ENCODE data around the gene ATP6V0A4. TPM values are rescaled to one million over a fixed set of nuclear protein-coding genes. Genes with fewer than 3 reads are reported as not detected.

ATP6V0A4 gene
- total RNA-seq, 2 donors from 2014 or later, result not detected

DNA sequence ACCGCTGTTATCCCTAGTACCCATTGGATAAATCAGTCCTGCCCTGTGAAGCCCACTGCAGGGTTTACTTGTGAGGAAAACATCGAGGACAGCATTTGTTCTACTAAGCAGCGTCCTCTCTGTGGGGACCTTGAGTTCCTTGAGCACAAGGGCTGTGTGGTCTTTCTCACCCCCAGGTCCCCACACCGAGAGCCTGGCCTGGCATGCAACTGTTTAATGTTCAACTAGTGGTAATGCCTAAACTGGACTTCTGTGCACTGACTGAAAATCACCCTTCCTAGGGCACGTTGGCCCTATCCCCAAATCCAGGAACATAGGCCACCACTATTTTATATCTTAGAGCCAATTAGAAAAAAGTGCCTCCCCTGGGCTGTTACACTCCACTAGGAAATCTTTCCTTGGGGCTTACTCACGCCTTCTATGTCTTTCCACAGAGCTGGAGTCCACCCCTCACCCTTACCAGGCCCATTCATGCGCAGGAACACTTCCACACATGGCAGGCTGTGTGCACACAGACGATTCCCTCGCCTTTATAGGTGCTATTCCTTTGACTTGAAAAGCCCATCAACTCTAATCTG is 1.9 kb downstream of the ATP6V0A4 start:
- H3K27ac Mint-ChIP-seq, result no peak overlapping the region
- H3K36me3 Mint-ChIP-seq (ENCODE audit: low read depth), result no peaks in the 10 kb centered on the region
- DNase-seq, result no peak
- H3K4me3 Mint-ChIP-seq, result no peak overlapping the region
- peaks cover 3% of the 10 kb centered on the region for H3K4me1 Mint-ChIP-seq
- H3K9me3 ChIP-seq (ENCODE audit: control insufficient read depth, low read length, poor library complexity, severe bottlenecking), result no peaks in the 10 kb centered on the region
- peaks cover 17% of the 10 kb centered on the region for H3K27me3 Mint-ChIP-seq
- ATAC-seq, result no peak

DNA sequence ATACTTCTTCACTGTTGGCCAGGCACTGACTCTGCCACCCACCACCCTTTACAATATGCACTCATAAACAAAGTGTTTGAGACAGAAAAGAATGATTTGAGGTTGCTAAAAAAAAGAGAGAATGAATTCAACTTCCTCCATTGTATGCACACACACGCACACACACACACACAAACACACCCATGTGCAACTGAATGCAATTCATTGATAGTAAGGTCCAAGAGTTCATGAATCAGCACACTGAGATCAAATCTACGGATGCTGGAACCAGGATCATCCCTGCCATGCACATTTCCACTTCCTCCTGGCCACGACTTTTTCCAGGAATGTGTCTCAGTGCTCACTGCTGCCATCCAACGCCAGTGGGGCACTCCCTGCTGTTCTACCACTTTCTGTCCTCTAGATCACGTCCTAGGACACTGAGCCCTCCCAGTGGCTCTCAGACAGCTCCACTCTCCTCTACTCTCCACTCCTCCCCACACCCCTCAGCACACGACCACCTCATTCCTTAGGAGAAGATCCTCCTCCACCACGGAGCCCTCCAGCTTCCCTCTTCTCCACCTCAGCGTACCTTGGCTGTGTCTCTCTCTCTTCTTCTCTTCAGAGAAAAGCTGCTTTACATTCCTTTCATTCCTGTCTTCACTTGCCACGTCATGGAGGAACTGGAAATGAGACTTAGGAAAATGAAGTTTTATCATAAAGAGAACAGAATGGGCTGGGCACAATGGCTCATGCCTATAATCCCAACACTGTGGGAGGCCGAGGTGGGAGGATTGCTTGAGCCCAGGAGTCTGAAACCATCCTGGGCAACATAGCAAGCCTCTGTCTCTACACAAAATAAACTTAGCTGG is 12.2 kb downstream of the ATP6V0A4 start:
- no peaks in the 10 kb centered on the region for H3K4me1 Mint-ChIP-seq
- H3K36me3 Mint-ChIP-seq (ENCODE audit: low read depth), result no peaks in the 10 kb centered on the region
- no peak overlapping the region for H3K27ac Mint-ChIP-seq

DNA sequence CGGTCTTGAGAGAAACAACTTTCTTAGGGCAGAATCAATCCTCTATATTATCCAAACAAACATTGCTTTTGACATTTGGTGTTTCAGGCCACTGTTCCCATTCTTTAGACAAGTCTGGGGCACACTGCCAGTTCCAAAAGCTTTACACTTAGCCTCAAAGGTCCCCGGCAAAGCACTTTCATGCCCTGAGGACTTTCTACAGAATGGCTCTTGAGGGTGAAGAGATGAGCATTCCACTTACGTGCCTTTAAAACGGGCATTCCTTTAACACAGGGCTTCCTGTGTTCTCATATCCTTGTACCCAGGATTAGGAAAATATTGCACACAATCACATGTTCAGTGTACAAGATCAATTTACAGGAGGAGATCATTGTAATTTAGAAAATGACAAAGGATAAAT is 13.3 kb downstream of the ATP6V0A4 start:
- Mint-ChIP-seq H3K36me3 (ENCODE audit: low read depth) (no peaks in the 10 kb centered on the region), H3K27ac (no peak overlapping the region), H3K27me3 (peaks cover 7% of the 10 kb centered on the region), H3K4me3 (no peak overlapping the region), H3K4me1 (no peaks in the 10 kb centered on the region)
- H3K9me3 ChIP-seq (ENCODE audit: control insufficient read depth, low read length, poor library complexity, severe bottlenecking), result no peaks in the 10 kb centered on the region
- DNase-seq (no peak), ATAC-seq (no peak)

More for the DNA sequence above, 12.2 kb downstream of the ATP6V0A4 start:
- H3K9me3 ChIP-seq (ENCODE audit: control insufficient read depth, low read length, poor library complexity, severe bottlenecking), result no peaks in the 10 kb centered on the region
- no peak for ATAC-seq
- DNase-seq, result no peak
- Mint-ChIP-seq H3K4me3 (no peak overlapping the region), H3K27me3 (peaks cover 7% of the 10 kb centered on the region)

DNA sequence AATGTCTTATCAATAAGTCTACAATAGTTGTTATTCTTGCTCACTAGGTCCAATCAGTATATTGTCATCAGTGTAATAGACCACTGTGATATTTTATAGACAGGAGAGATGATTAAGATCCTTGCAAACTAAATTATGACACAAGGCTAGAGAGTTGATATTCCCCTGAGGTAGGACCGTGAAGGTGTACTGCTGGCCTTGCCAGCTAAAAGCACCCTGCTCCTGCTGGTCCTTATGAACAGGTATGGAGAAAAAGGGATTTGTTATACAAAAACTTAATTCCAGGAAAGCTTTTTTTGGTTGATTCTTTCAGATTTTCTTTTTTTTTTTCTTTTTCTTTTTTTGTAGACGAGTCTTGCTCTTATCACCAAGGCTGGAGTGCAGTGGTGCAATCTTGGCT is 17.0 kb downstream of the ATP6V0A4 start:
- Mint-ChIP-seq H3K27me3 (peaks cover 5% of the 10 kb centered on the region), H3K4me1 (no peaks in the 10 kb centered on the region), H3K36me3 (ENCODE audit: low read depth) (no peaks in the 10 kb centered on the region), H3K4me3 (no peak overlapping the region), H3K27ac (no peak overlapping the region)
- ATAC-seq (no peak), DNase-seq (no peak)
- H3K9me3 ChIP-seq (ENCODE audit: control insufficient read depth, low read length, poor library complexity, severe bottlenecking), result no peaks in the 10 kb centered on the region

DNA sequence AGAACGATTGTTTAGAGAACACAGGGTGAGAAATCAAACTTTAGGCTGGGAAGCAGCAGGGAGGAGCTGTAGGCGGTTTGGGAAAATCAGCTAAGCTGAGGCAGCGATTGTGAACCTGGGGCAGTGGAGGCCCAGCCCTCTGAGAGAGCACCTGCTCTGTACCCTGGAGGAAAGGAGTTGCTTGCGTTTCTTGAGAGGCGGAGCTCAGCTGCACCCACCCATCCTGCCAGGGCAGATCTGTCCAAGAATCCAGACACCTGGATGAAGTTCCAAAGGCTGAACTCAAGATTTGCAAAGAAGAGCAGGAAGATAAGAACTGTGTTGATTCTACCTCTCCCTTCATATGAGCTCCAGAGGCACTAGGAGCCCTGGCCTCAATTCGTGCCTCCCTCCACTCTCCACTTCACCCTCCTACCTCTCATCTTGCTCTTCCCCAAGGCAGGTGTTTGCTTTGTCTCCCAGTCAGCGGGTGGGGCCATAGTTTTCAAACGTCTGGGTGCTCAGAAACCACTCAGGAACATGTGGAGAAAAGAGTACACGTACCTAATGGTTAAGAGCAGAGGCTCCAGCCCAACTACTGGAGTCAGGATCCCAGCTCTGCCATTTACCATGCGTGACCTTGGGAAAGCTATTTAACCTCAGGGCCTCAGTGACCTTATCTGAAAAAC is 21.7 kb downstream of the ATP6V0A4 start:
- ATAC-seq (no peak), DNase-seq (no peak)
- Mint-ChIP-seq H3K36me3 (ENCODE audit: low read depth) (no peaks in the 10 kb centered on the region), H3K4me3 (no peak overlapping the region), H3K4me1 (no peaks in the 10 kb centered on the region), H3K27me3 (peaks cover 9% of the 10 kb centered on the region), H3K27ac (no peak overlapping the region)
- H3K9me3 ChIP-seq (ENCODE audit: control insufficient read depth, low read length, poor library complexity, severe bottlenecking), result no peaks in the 10 kb centered on the region

DNA sequence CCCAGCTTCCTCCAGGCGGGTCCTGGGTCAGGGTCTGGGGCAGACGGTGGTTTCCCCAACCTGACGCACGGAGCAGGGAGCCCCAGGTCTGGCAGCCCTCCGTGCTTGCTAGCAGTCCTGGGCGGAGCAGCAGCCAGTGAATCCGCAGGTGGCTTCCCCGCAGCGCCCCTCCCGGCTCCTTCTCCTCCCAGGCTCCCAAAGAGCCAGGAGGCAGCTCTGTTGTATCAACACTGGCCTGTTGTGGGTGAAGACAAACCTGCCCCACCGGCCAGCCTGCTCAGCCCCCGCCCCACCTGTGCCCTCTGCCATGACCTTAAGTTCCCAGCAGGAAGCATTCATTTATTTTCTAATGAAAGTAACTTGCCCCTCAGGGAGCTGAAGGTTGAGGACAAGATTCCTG is 24.2 kb downstream of the ATP6V0A4 start:
- DNase-seq (no peak), ATAC-seq (no peak)
- Mint-ChIP-seq H3K4me1 (peaks cover 7% of the 10 kb centered on the region), H3K36me3 (ENCODE audit: low read depth) (no peaks in the 10 kb centered on the region), H3K27ac (peak overlapping the region; percentile 47), H3K27me3 (peaks cover 14% of the 10 kb centered on the region), H3K4me3 (no peak overlapping the region)
- H3K9me3 ChIP-seq (ENCODE audit: control insufficient read depth, low read length, poor library complexity, severe bottlenecking), result no peaks in the 10 kb centered on the region

DNA sequence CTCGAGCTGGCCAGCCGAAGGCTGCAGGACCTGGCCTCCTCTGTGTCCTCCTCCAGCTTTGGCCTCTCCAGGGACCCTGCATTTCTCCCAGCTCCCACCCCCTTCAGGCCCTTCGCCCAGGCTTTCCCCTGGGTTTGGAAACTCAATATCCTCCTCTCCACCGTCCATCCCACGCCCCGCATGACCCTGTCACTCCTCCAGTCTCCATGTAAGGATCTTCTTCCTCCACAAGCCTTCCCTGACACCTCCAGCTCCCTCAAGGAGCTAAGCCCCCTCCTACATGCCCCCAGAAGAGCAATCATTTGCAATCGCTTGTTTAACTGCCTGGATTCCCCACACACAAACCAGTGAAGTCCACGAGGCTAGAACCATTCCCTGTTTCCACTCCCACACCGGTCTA is 24.8 kb downstream of the ATP6V0A4 start:
- H3K27me3 Mint-ChIP-seq, result peaks cover 14% of the 10 kb centered on the region
- H3K36me3 Mint-ChIP-seq (ENCODE audit: low read depth), result no peaks in the 10 kb centered on the region
- H3K4me1 Mint-ChIP-seq, result peaks cover 7% of the 10 kb centered on the region
- ATAC-seq (no peak), DNase-seq (no peak)
- no peaks in the 10 kb centered on the region for H3K9me3 ChIP-seq (ENCODE audit: control insufficient read depth, low read length, poor library complexity, severe bottlenecking)
- H3K27ac Mint-ChIP-seq, result peak overlapping the region; percentile 47
- H3K4me3 Mint-ChIP-seq, result no peak overlapping the region

DNA sequence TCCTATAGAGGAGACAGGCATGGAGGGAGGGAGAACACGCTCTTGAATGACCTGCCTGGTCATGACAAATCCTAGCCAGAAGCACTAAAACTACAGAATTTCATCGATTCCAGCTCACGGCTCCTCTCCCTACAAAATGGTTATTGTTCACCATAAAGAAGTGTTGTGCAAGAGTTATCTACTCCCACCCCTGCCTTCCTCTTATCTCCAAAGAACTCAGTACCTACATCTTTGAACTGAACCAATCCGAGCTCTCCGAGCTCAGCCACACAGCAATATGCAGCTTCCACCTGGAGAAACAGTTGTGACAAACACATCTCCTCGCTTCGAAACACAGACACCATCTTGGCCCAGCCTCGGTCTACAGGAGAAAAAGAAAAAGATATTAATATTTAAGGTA is 27.1 kb downstream of the ATP6V0A4 start:
- no peak for ATAC-seq
- Mint-ChIP-seq H3K4me1 (peaks cover 9% of the 10 kb centered on the region), H3K4me3 (no peak overlapping the region), H3K27ac (no peak overlapping the region), H3K36me3 (ENCODE audit: low read depth) (no peaks in the 10 kb centered on the region), H3K27me3 (peaks cover 14% of the 10 kb centered on the region)
- DNase-seq, result no peak
- H3K9me3 ChIP-seq (ENCODE audit: control insufficient read depth, low read length, poor library complexity, severe bottlenecking), result no peaks in the 10 kb centered on the region

DNA sequence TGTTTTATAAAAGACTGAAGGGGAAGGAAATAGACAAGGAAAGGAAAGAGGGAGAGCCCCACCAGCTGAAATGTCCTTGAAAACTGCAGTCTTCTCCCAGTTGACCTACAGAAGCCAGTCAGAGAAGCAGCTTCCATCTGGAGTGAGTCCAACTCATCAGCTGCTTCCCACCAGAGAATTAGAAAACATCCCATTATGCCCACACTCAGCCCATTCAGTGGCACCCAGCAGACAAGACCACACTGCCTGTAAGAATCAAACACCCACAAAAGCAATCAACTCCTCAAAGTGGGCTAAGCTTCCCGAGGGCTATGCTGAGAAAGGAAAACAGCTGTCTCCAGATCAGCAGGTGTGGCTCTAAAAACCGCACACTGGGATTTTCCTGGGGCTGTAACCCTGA is 29.8 kb downstream of the ATP6V0A4 start:
- Mint-ChIP-seq H3K4me3 (no peak overlapping the region), H3K27ac (no peak overlapping the region)

DNA sequence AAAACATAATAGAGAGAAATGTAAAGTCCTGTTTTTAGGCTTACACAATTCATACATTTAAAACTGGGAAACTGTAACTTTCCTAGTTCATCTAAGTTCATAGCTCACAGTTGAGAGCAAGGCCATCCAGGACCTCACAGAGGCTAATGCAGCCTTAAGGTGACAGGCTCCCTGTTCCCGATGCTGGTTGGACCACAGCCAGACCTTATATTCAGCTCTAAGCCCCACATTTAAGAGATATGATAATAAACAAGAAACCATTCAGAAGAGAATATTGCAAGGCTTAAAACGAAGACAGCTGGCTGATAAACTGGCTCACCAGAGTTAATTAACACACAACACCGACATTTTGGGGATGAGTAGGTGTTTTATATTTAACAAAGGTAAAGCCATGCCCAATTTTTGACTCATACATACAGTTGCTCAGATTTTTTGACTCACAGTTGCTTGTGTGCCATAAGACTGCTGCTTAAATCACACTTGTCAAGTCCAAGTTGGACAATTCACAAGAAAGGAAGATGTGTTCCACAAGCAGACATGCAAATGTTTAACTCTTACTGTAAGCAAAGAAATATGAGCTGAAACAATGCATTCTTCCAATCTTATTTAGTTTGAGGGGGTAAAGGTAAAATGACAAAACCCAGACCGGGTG is 41.3 kb downstream of the ATP6V0A4 start:
- H3K27ac Mint-ChIP-seq, result peak overlapping the region; percentile 82

More for the DNA sequence above, 29.8 kb downstream of the ATP6V0A4 start:
- Mint-ChIP-seq H3K27me3 (peaks cover 10% of the 10 kb centered on the region), H3K4me1 (peaks cover 9% of the 10 kb centered on the region), H3K36me3 (ENCODE audit: low read depth) (no peaks in the 10 kb centered on the region)
- ATAC-seq (no peak), DNase-seq (no peak)
- no peaks in the 10 kb centered on the region for H3K9me3 ChIP-seq (ENCODE audit: control insufficient read depth, low read length, poor library complexity, severe bottlenecking)

DNA sequence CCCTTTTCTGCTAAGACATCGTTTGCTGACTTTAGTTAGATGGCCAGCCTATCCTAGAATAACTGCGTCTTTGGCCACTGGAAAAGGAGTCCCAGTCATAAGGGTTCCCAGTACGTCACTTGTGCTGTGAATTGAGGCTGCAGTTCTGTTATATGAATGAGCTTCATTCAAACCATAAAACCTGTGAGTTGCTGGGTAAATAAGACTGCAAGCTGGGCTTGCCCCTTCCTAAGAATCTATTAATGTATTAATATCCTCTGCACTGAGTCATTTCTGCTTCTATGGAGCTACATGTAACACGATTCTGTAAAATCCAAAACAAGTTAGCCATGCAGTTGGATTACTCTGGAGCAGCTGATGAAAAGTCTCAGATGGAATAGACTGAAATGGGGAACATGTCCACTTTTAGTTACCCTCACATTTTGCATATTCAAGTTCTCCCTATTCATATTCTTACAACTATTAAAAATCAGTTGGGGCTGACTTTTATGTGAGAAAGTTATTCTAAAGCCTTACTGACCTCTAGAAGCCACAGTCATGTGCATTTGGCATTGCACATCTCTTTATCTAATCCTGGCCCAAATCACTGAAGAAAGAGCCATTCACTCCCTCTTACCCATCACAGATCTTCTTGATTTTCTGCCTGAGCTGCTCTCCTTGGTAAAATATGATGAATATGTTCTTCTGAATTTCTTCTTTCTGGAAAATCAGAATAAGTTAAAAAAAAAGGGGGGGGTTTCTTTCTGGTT is 42.0 kb downstream of the ATP6V0A4 start:
- Mint-ChIP-seq H3K36me3 (ENCODE audit: low read depth) (no peaks in the 10 kb centered on the region), H3K4me1 (peaks cover 19% of the 10 kb centered on the region), H3K27ac (peak overlapping the region; percentile 82), H3K4me3 (no peak overlapping the region), H3K27me3 (no peaks in the 10 kb centered on the region)
- DNase-seq, result no peak
- ATAC-seq, result no peak
- no peaks in the 10 kb centered on the region for H3K9me3 ChIP-seq (ENCODE audit: control insufficient read depth, low read length, poor library complexity, severe bottlenecking)

More for the DNA sequence above, 41.3 kb downstream of the ATP6V0A4 start:
- DNase-seq, result no peak
- no peak overlapping the region for H3K4me3 Mint-ChIP-seq
- H3K4me1 Mint-ChIP-seq, result peaks cover 18% of the 10 kb centered on the region
- ATAC-seq, result no peak
- H3K9me3 ChIP-seq (ENCODE audit: control insufficient read depth, low read length, poor library complexity, severe bottlenecking), result no peaks in the 10 kb centered on the region
- H3K36me3 Mint-ChIP-seq (ENCODE audit: low read depth), result no peaks in the 10 kb centered on the region
- no peaks in the 10 kb centered on the region for H3K27me3 Mint-ChIP-seq

DNA sequence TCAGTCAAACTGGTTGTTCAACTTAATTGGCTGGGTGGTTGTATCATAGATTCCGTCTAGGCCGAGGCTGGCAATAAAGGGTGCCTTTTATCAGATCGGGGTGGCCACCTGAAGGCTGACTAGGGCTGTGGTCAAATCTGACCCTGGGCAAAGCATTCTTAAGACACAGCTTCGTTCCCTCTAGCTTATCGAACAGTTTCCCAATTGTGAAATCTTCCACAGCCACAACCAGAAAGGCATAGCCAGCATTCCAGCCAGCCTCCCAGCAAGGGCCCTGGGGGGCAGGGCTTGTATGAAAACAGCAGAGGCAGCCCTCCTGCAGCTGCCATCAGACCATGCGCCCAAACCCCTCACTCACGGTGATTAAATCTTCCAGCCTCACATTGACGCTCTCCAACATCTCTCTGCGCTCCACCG is 42.7 kb downstream of the ATP6V0A4 start:
- no peaks in the 10 kb centered on the region for H3K9me3 ChIP-seq (ENCODE audit: control insufficient read depth, low read length, poor library complexity, severe bottlenecking)
- no peaks in the 10 kb centered on the region for H3K27me3 Mint-ChIP-seq
- H3K36me3 Mint-ChIP-seq (ENCODE audit: low read depth), result no peaks in the 10 kb centered on the region
- peaks cover 25% of the 10 kb centered on the region for H3K4me1 Mint-ChIP-seq
- ATAC-seq (no peak), DNase-seq (no peak)
- H3K4me3 Mint-ChIP-seq, result no peak overlapping the region
- peak overlapping the region; percentile 47 for H3K27ac Mint-ChIP-seq

Measured in T-helper 17 cell (primary cell).